Amniotic stem cell (primary cell): ENCODE results near the gene COL4A1.
"Not testable (repeated sequence)": the region's sequence is repeated elsewhere in the genome, so short reads cannot be mapped to it uniquely, and the experiment has no call there.

Source experiments
- DNase-seq: peaks from one replicate; lab custom pipeline; 2025; lab: John Stamatoyannopoulos, UW

The COL4A1 gene

DNA sequence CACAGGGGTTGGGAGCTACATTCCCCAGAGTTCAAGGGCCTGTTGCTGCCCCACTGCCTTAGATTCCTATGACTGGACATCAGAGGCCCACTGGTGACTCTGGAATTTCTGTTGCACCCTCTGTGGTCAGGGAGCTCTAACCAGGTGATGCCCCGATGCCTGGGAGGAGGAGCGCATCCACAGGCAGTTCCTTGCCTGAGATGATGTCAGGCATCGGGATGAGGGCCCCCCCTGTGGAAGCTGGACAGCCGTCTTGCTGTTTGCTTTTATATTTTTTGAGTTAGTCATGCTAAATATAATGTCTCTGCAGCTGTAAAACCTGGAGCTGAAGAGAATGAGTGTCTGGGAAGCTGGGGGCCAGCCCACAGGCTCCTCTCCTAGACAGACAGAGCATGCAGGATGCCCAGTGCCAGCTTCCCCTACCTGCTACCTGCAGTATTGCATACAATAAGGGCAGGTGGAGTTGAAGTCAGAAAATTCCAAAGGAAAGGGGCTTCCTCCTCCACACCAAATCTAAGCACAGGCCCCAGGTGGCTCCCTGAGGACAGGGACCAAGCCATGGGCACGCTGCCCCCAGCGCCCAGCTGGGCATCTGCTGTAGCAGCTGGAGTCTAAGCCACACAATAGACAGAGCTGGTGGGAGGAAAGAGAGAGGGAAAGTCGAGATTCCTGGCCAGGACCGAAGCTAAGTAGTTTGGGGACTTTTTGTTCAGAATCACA is 16.4 kb upstream of the COL4A1 start:
- no peak for DNase-seq

DNA sequence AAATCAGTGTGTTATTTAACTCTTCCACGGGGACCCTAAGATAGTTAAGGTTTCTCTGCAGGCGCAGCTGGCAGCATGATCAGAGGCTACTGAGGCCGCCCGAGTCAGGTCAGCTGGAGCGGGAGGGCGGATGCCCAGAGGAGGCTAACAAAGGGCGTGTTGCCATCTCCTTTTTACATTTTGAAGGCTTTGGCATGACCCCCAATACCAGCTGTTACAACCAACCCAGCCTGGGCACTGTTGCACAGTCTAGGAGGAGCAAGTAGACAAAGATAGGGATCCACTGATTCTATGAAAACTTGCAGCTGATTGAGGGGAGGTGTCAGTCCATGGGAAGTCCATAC is 15.8 kb upstream of the COL4A1 start:
- DNase-seq, result no peak

DNA sequence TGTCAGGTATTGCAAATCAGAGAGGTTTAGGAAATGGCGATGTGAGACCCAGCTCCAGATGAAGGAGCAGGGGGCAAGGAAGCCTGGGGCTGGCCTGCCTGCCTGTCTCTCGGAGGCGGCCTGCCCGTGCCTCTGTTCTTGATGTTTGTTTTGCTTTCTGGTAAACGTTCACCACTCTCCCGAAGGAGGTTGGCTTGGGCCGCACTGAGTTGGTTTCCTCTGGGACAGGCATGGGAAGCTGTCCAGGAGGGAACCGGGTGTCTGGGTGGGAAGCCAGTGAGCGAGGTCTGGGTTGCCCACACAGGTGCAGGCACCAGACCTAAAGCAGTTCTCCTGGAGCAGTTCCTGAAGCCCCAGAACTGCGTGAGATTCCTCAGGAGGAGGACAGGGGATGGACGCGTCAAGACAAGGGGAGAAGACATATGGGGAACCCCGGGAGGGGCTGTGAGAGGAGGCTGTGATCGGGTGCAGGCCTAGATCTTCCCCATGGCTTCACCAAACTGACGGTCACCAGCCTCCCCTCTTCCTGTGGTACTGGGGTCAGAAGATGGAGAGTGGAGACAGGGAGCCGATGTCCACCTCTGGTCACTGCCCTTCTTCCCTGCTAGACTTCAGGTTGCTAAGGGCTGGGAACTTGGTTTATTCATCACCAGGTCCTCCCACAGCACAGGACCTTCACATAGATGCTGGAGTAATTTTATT is 15.3 kb upstream of the COL4A1 start:
- no peak for DNase-seq

DNA sequence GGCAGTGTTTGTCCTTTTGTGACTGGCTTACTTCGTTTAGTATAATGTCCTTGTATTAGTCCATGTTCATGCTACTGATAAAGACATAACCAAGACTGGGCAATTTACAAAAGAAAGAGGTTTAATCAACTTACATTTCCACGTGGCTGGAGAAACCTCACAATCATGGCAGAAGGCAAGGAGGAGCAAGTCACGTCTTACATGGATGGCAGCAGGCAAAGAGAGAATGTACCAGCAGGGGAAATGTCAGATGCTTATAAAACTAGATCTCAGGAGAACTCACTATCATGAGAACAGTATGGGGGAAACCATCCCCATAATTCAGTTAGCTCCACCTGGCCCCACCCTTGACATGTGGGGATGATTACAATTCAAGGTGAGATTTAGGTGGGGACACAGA is 14.6 kb upstream of the COL4A1 start:
- DNase-seq, result not testable (repeated sequence)

DNA sequence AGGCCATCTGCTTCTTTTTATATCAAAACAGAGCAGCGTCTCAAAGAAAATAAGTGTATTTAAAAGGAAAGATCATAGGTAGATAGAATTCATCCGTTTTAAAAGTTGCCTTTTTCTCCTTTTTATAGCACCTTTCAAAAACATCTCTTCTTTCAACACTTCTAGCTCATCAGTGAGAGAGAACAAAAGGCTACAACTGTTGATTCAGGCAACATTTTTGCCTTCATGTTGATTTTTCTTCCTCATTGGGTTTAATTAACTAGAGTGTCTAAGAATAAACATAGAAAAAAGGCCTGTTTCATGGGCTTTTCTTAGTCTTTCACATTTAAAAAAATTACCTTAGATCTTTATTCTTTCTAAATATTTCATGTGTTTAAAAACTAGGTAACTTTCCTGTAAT is 13.7 kb upstream of the COL4A1 start:
- DNase-seq, result no peak

DNA sequence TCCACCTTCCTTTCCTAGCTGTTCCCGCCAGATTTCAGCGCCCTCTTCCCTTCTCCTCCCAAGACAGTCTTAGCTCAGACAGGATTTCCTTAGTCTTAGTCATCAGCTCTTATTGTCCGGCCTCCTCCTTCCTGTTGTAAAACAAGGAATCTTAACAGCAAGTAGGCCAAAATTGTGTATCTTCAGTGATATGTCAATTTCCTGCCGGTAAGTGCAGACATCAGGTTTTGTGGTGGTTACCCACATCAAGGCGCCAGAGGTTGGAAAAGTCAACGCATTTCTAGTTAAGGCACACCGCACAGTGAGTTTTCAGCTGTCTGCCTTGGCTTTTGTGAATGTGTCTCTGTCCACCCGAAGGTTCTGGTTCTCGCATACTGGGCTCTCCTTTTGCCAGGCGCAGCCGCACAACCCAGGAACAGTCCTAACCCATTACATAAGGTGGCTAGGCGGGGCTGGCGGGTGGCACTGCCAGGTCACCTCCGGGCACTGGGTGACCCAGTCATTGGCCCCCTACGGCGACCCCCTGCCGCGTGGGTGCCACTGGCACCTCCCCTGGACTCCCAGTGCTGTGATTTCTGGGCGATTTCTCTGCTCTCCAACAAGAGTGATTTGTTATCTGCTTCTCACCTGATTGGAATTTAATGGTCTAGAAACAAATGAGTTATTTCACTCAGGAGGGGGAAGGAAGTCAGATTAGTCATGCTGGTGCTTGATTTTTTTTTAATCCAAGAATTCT is 13.0 kb upstream of the COL4A1 start:
- DNase-seq, result no peak

DNA sequence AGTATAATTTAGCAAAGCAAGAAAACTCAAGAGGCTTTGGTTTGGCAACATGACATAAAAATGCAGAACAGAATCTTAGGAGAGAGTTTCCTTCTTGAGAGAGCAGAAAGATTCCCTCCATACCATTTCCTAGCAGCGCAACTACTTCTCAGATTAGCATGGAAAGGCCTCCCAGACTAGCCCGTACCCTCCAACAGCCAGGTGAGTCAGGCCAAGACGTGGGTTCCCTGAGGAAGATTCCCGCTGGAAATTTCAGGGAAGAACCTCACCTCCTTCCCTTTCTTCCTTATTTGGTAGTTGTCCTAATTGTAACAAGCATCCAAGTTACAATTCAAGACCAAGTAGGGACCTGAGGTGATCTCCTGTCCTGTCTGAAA is 12.4 kb upstream of the COL4A1 start:
- no peak for DNase-seq

DNA sequence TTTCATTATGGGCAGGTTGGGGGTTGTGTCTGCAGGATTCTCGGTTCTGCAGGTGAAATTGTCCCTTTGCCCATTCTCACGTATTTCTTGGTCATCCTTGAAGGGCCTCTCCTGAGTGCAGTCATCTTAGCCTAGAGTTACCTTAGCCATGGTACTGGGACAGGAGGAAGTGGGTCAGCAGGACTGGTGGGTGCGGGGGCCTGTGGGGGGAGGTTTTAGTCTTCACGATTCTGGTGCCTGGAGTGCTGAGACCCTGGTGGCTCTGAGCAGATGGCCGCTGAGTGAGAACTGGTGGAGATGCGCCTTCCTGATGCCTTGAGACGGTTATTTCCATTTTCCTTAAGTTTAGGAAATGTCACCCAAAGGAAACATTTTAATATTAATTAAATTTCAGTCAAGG is 12.0 kb upstream of the COL4A1 start:
- DNase-seq, result no peak

DNA sequence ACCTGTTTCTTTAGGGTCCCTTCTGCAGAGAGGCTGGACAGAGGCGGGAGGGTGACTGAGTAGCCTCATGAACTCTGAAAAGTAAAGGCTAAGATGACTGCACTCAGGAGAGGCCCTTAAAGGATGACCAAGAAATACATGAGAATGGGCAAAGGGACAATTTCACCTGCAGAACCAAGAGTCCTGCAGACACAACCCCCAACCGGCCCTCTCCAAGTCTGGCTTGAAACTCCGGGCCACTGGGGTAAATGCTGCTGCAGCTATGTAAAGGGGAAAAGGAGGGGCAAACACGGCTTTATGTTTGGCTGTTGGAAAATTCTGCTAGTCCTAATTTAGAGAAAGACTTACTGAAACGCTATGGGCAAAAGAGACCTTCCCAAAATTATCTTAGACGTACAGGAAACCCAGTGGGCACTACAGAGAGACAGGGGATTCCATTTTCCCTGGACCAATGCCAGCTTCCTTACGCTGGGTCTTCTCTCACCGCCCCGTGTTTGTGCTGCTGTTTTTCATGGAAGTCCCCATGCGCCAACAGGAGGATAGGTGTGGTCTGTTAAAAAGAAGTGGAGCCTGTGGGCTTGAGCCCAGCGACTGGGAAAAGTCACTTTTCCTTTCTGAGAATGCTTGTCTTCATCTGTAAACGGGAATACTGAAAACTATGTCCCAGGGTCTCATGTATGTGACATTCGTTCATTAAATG is 10.7 kb upstream of the COL4A1 start:
- no peak for DNase-seq

DNA sequence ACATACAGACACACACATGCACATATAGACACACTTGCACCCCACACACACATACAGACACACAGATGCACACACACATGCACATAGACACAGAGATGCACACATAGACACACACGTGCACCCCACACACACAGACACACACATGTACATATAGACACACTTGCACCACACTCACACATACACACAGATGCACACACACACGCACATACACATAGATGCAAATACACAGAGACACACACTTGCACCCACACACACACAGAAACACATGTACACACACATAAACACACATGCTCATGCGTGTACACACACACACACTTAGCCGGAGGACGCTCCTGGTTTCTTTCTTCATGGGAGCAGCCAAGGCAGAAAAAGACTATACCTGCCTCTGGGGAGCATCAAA is 10.1 kb upstream of the COL4A1 start:
- no peak for DNase-seq

DNA sequence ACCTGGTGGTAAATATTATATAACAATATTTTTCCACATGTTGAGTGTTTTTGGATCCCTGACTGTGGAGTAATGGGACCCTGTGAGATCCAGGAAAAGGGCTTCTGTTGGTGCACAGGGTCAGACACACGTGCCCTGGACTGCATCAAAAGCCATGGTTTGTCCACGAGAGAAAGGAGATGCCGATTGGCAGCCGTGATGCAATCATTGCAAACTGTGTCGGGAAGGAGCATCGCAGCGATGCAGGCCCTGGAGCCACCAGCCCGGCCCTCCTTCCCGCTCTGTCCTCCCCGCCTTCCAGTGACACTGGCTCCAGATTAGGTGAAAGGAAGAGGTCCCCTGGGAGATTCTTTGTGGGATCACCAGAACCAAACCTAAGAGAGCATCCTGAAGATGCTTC is 9.2 kb upstream of the COL4A1 start:
- DNase-seq, result no peak

DNA sequence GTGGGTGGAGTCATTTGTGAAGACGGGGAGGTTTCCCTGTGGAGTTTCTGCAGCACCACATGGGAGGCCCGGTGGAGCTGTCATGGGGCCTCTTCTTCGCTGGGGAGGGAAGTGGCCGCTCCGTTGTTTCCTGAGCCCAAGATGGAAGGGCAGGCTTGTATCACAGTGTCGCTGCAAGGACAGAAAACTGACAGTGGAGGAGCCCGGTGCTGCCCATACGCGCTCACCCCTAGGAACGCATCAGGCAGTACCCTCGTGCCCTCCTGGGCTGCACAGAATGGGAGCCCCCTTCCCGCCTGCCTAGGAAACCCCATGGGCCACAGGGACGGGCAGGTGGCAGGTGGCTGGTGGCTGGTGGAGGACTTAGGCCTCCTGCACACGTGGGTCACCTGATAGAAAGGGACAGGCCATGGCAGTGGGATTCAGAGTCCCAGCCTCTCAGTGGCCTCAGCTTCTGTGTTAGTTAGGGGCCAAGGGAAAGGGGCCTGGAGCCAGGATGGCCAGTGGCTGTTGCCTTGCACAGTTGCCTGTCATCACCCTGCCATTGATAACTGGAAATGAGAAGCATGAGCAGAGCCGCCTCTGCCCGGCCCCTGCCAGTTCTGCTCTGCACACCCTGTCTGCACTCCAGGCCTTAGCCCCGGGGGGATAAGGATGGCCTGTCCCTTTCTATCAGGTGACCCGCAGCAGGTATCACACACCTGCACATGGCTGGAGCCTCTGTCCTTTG is 7.7 kb upstream of the COL4A1 start:
- no peak for DNase-seq

DNA sequence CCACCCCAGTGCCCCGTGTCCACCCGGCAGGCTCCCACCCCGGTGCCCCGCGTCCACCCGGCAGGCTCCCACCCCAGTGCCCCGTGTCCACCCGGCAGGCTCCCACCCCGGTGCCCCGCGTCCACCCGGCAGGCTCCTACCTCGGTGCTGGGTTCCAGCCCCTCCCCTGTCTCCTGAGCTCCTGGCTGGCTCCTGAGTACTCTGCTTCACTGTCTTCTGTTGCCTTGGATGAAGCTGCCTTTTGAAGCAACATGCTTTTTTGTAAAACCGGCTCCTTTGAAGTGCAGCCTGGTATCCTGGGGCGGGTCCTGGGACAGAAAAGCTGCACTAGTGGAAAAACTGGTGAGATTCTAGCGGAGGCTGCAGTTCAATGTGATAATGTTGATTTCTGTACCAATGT is 6.8 kb upstream of the COL4A1 start:
- DNase-seq, result not testable (repeated sequence)

DNA sequence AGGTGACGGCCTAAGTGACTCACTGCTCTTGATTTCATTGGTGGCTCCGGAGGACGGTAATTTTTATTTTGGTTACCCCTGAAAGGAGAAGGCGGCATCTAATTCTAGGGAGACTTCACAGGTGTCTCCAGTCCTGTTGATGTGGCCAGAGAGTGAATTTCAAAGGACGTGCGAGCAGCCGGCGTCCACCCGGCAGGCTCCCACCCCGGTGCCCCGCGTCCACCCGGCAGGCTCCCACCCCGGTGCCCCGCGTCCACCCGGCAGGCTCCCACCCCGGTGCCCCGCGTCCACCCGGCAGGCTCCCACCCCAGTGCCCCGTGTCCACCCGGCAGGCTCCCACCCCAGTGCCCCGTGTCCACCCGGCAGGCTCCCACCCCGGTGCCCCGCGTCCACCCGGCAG is 6.3 kb upstream of the COL4A1 start:
- DNase-seq, result not testable (repeated sequence)

DNA sequence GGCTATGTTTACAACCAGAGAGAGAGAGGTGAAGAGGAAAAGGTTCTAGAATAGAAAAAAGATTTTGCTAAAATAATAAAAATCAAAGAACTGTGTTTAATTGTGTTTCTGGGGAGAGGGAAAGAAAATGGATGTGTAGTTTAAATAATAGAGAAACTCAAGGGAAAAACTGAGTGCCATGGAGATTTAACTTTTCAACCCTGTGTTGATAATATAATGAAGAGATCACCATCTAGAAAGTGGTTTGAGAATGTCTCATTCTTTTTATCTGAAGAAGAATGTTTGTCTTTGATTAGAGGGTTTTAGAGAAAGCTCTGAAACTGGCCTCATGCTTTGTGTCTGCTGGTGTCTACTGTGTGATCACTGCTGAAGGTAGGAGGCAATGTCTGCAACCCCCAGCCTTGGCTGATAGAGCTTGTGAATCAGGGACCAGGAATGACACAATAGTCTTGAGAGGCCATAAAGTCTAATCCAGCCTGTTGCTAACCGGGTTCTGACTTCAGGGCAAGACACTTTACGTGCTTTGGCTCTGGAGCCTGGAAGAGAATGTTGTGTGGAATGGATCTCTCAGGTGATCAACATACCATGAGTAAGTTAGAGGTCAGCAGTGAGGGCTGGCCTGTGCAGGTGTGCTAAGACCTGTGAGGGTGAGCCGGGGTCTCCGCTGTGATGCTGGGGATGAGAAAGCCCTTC is 5.5 kb upstream of the COL4A1 start:
- DNase-seq, result peak; percentile 66

DNA sequence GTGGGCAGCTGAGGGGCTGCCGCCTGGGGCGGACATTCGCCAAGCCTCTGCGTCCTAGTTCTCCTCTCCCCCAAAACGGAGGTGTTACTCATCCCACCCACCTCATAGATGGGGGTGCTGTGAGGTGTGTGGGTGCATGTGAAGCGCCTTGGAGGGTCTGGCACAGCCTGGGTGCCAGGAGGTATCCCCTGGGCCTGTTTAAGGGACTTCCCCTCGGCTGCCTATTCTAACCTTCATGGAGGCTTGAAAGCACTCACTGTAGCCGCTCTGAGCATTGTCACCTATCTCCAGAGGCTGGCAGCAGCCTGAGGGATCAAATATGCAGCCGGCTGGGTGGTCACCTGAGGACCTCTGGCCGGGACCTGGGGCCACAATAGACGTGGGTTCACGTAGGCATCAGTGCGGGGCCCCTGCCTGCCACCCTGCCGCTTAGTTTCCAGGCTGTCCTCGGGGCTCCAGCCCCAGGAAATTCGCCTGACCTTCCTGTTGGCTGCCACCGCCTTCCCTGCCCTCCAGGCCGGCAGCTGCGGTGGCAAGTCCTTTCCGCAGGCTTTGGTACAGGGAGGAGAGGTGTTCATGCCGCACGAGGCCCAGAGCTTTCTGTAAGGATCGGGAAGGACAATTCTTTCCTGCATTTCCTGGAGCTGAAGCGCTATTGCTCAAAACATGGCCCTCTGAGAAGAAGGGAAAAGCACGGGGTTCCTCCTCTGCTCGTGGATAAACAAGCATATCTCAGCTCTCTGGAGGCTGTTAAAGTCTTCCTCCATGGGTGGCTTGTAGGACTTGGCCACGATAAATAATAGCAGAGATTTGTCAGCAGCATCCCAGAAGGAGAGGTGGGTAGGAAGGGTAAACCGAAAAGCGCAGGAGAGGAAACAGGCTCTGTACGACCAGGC is 4.7 kb upstream of the COL4A1 start:
- no peak for DNase-seq

DNA sequence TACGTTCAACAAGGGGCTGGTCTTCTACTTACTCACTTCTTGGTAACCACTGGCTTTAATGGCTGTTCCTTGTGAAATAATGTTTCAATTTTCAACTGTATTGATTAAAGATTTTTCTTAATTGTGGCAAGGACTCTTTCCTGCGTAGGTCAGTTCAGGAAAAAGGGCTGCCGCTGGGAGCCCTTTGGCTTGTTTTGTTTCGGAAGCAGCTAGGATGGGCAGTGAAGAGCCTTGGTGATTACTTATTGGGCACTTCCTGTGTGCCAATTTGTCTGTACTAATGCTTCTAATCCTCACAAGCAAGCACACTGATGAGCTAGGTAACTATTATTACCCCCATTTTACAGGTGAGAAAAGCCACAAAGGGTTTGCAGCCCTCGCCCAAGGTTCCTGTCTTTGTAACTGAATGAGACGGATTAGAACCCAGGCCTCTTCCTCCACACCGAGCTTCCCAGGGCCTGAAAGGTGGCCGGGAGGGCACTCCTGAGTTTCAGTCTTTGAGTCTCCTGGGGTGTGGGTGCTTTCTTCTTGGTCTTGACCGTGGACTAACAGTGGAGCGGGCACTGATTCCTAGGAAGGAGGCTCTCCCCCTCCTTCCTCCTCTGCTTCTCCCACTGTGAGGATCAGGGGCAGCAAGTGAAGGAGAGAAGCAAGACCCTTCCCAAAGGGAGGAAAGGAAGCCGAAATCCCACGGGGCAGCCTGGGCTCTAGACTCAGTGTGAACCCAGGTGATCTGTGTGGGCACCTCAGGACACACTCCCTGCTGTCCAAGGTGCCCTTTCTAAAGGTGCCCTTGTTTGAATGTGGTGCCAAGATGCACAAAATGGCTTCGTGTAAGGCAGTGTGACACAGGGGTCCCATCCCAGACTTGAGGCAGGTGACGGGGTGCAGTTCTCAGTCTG is 3.8 kb upstream of the COL4A1 start:
- no peak for DNase-seq

DNA sequence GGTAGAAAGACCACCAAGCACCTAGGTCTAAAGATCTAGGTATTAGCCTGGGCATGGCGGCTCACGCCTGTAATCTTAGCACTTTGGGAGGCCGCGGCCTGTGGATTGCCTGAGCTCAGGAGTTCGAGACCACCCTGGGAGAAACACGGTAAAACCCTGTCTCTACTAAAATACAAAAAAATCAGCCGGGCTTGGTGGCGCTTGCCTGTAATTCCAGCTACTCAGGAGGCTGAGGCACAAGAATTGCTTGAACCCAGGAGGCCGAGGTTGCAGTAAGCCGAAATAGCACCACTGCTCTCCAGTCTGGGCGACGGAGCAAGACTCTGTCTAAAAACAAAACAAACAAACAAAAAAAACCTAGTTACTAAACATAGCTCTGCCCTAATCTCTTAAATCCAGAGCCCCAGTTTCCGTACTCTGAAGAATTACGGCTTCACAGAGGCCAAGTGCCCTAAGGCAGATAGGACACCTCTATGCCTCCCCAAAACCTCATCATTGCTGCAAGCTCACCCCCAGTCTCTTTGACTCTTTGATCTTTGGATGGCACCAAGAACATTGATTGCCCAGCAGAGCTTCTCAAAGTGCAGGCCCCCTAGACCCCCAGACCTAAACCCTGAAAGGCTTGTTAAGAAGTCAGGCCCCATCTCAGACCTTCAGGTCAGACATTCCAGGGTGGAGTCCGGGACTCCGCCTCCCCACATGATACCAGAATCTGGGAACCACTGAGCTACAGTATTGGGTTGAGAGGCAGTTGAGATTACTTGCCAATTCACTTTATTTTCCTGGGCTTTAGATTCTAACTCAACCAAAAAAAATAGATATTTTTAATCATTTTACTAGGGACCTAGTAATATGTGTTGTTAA is 2.9 kb upstream of the COL4A1 start:
- no peak for DNase-seq
